ENCODE measurements around the gene CHADL. TPM values are rescaled to one million over a fixed set of nuclear protein-coding genes. Genes with fewer than 3 reads are reported as not detected.
A peak's percentile ranks its signal among the peaks of the same experiment; 100 is the strongest.

Gene CHADL
- total and polyA plus RNA-seq, 2 experiments from 2014 or later = 1.6 TPM; not detected in 1

DNA sequence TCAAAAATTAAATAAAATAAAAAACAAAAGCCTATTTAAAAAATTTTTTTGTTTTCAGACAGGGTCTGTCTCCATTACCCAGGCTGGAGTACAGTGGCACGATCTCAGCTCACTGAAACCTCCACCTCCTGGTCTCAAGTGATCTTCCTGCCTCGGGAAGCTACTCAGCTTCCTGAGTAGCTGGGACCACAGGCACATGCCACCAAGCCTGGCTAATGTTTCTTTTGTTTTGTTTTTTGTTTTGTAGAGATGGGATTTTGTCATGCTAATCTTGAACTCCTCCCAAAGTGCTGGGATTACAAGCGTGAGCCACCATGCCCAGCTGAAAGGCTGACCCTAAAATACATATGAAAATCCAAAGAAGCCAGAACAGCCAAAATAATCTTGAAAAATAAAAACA, 56.1 kb downstream of the CHADL start:
- Mint-ChIP-seq H3K36me3 (ENCODE audit: low read depth) (peaks cover 25% of the 10 kb centered on the region), H3K27me3 (ENCODE audit: insufficient read depth, low read depth, poor library complexity) (peaks cover 16% of the 10 kb centered on the region), H3K4me1 (peaks cover 15% of the 10 kb centered on the region), H3K9me3 (peaks cover 23% of the 10 kb centered on the region; the same call in 2 of the 3 replicates), H3K27ac (peak overlapping the region; percentile 78), H3K4me3 (no peak overlapping the region)
- H3K27me3 ChIP-seq (ENCODE audit: insufficient read depth) = no peaks in the 10 kb centered on the region
- peak; percentile 75 for ATAC-seq
- peak; percentile 89 for DNase-seq (ENCODE audit: low spot score)
- H3K4me3 ChIP-seq = no peak overlapping the region
- 0 out of 2 replicates have a peak, but pooled peaks cover 1% of the 10 kb centered on the region for H4K20me1 ChIP-seq (replicated peaks; ENCODE audit: insufficient read depth)
- peaks cover 17% of the 10 kb centered on the region for H3F3A ChIP-seq (replicated peaks; ENCODE audit: low read depth)
- H2AFZ ChIP-seq = no peak overlapping the region
- peak overlapping the region; percentile 14; the same call in 1 of the 2 replicates for H3K4me2 ChIP-seq
- peak overlapping the region; percentile 89 for H3K27ac ChIP-seq (ENCODE audit: low read depth)
- peaks cover 17% of the 10 kb centered on the region for H3K4me1 ChIP-seq (ENCODE audit: insufficient read depth)
- no peaks in the 10 kb centered on the region for H3K9me2 ChIP-seq (ENCODE audit: insufficient read depth)
- H3K36me3 ChIP-seq (ENCODE audit: insufficient read depth) = no peaks in the 10 kb centered on the region
- no peaks in the 10 kb centered on the region for H3K79me2 ChIP-seq (replicated peaks; ENCODE audit: insufficient read depth)
- TF ChIP-seq ZNF331 (CRISPR knock-in tag; IDR thresholded peaks at IDR 0.05; ENCODE audit: low read depth) (no peak), POLR2AphosphoS5 (IDR thresholded peaks at IDR 0.05; ENCODE audit: low read depth) (0 out of 2 replicates have a peak, but pooled peaks have one; percentile 29), STAT1 (IDR thresholded peaks at IDR 0.05; ENCODE audit: unreplicated experiment) (no peak), NANOG (IDR thresholded peaks at IDR 0.05; ENCODE audit: borderline replicate concordance) (peak; percentile 86)
- TF ChIP-seq, protein P1, sequence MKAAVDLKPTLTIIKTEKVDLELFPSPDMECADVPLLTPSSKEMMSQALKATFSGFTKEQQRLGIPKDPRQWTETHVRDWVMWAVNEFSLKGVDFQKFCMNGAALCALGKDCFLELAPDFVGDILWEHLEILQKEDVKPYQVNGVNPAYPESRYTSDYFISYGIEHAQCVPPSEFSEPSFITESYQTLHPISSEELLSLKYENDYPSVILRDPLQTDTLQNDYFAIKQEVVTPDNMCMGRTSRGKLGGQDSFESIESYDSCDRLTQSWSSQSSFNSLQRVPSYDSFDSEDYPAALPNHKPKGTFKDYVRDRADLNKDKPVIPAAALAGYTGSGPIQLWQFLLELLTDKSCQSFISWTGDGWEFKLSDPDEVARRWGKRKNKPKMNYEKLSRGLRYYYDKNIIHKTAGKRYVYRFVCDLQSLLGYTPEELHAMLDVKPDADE (IDR thresholded peaks at IDR 0.05) = no peak
- TF ChIP-seq, protein P2, sequence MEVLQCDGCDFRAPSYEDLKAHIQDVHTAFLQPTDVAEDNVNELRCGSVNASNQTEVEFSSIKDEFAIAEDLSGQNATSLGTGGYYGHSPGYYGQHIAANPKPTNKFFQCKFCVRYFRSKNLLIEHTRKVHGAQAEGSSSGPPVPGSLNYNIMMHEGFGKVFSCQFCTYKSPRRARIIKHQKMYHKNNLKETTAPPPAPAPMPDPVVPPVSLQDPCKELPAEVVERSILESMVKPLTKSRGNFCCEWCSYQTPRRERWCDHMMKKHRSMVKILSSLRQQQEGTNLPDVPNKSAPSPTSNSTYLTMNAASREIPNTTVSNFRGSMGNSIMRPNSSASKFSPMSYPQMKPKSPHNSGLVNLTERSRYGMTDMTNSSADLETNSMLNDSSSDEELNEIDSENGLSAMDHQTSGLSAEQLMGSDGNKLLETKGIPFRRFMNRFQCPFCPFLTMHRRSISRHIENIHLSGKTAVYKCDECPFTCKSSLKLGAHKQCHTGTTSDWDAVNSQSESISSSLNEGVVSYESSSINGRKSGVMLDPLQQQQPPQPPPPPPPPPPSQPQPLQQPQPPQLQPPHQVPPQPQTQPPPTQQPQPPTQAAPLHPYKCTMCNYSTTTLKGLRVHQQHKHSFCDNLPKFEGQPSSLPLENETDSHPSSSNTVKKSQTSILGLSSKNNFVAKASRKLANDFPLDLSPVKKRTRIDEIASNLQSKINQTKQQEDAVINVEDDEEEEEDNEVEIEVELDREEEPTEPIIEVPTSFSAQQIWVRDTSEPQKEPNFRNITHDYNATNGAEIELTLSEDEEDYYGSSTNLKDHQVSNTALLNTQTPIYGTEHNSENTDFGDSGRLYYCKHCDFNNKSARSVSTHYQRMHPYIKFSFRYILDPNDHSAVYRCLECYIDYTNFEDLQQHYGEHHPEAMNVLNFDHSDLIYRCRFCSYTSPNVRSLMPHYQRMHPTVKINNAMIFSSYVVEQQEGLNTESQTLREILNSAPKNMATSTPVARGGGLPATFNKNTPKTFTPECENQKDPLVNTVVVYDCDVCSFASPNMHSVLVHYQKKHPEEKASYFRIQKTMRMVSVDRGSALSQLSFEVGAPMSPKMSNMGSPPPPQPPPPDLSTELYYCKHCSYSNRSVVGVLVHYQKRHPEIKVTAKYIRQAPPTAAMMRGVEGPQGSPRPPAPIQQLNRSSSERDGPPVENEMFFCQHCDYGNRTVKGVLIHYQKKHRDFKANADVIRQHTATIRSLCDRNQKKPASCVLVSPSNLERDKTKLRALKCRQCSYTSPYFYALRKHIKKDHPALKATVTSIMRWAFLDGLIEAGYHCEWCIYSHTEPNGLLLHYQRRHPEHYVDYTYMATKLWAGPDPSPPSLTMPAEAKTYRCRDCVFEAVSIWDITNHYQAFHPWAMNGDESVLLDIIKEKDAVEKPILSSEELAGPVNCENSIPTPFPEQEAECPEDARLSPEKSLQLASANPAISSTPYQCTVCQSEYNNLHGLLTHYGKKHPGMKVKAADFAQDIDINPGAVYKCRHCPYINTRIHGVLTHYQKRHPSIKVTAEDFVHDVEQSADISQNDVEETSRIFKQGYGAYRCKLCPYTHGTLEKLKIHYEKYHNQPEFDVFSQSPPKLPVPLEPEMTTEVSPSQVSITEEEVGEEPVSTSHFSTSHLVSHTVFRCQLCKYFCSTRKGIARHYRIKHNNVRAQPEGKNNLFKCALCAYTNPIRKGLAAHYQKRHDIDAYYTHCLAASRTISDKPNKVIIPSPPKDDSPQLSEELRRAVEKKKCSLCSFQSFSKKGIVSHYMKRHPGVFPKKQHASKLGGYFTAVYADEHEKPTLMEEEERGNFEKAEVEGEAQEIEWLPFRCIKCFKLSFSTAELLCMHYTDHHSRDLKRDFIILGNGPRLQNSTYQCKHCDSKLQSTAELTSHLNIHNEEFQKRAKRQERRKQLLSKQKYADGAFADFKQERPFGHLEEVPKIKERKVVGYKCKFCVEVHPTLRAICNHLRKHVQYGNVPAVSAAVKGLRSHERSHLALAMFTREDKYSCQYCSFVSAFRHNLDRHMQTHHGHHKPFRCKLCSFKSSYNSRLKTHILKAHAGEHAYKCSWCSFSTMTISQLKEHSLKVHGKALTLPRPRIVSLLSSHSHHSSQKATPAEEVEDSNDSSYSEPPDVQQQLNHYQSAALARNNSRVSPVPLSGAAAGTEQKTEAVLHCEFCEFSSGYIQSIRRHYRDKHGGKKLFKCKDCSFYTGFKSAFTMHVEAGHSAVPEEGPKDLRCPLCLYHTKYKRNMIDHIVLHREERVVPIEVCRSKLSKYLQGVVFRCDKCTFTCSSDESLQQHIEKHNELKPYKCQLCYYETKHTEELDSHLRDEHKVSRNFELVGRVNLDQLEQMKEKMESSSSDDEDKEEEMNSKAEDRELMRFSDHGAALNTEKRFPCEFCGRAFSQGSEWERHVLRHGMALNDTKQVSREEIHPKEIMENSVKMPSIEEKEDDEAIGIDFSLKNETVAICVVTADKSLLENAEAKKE (CRISPR knock-in tag; IDR thresholded peaks at IDR 0.05) = peak; percentile 92
